HG03045 (cell line): ENCODE data around the gene B4GALNT4.
"Not testable (repeated sequence)": the region's sequence is repeated elsewhere in the genome, so short reads cannot be mapped to it uniquely, and the experiment has no call there.

ENCODE experiments used
- ATAC-seq: cut with Tn5 transposase; IDR thresholded peaks from one replicate; pipeline ENCODE4 v1.9.1; 2021; ENCODE audit warnings: mild to moderate bottlenecking, moderate library complexity; ENCODE audit not compliant: unreplicated experiment

B4GALNT4 gene, protein sequence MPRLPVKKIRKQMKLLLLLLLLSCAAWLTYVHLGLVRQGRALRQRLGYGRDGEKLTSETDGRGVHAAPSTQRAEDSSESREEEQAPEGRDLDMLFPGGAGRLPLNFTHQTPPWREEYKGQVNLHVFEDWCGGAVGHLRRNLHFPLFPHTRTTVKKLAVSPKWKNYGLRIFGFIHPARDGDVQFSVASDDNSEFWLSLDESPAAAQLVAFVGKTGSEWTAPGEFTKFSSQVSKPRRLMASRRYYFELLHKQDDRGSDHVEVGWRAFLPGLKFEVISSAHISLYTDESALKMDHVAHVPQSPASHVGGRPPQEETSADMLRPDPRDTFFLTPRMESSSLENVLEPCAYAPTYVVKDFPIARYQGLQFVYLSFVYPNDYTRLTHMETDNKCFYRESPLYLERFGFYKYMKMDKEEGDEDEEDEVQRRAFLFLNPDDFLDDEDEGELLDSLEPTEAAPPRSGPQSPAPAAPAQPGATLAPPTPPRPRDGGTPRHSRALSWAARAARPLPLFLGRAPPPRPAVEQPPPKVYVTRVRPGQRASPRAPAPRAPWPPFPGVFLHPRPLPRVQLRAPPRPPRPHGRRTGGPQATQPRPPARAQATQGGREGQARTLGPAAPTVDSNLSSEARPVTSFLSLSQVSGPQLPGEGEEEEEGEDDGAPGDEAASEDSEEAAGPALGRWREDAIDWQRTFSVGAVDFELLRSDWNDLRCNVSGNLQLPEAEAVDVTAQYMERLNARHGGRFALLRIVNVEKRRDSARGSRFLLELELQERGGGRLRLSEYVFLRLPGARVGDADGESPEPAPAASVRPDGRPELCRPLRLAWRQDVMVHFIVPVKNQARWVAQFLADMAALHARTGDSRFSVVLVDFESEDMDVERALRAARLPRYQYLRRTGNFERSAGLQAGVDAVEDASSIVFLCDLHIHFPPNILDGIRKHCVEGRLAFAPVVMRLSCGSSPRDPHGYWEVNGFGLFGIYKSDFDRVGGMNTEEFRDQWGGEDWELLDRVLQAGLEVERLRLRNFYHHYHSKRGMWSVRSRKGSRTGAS

GRCh38 chr11:369336-370018, at the start of gene B4GALNT4:
Gene B4GALNT4, plus strand, starts transcription at chr11:369499. Its CDS starts 305 bp downstream, at chr11:369804.
- ATAC-seq: no peak

DNA sequence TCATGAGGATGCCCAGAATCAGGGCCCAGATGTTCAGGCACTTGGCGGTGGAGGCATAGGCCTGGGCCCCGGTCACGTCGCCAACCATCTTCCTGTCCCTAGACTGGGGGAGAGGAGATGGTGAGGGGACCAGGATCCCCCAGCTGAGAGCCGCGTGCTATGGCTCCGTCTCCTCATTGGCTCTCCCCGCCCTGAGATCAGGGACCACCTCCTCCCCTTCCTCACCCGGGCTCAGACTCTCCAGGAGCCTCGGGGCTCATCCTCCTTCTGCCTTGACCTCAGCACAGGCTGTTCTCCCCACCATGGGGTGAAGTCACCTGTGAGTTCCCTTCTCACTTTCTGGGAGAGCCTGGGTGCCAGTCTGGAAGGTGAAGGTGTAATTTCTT, 49.4 kb upstream of the B4GALNT4 start:
- not testable (repeated sequence) for ATAC-seq

GRCh38 chr11:324156-324555, 45.1 kb upstream of the B4GALNT4 start:
- ATAC-seq: no peak

DNA sequence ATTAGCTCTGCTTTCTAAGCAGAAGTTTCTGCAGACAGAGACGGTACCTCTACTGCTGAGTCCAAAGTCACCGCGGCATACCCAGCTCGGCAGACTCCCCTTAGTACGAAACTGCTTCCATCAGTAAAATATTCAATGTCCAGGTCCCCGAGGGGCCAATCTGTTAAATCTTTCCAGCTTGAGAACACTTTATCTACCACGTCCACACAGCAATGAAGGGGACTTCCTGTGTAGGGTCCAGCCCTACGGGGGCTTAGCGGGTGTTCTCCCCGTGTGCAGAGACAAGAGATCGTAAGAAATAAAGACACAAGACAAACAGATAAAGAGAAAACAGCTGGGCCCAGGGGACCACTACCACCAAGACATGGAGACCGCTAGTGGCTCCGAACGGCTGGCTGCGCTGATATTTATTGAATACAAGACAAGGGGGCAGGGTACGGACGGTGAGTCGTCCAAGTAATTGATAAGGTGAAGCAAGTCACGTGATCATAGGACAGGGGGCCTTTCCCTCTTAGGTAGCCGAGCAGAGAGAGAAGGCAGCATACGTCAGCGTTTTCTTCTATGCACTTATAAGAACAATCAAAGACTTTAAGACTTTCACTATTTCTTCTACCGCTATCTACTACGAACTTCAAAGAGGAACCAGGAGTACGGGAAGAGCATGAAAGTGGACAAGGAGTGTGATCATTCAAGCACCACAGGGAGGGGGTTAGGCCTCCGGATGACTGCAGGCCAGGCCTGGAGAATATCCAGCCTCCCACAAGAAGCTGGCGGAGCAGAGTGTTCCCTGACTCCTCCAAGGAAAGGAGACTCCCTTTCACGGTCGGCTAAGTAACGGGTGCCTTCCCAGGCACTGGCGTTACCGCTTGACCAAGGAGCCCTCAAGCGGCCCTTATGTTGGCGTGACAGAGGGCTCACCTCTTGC, 44.4 kb upstream of the B4GALNT4 start:
- ATAC-seq: not testable (repeated sequence)

GRCh38 chr11:325796-326591, 43.3 kb upstream of the B4GALNT4 start:
- ATAC-seq: no peak

DNA sequence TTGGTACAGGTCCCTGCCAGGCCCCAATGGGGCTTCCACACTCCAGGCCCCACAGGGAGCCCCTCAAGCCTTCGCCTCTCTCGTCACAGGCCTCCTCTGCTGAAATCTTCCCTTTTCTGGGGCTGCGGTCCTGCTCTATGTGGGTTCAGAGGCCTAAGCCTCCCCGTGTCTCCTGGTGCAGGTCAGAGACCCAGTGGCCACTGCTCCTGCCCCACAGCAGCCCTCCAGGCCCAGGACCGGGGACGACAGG, 42.8 kb upstream of the B4GALNT4 start:
- ATAC-seq: no peak

- ATAC-seq: peak; percentile 63
These were observed 42.3 kb upstream of the B4GALNT4 start for GRCh38 chr11:326842-327580.

- ATAC-seq: no peak
These were observed 41.7 kb upstream of the B4GALNT4 start for GRCh38 chr11:327581-327923.

DNA sequence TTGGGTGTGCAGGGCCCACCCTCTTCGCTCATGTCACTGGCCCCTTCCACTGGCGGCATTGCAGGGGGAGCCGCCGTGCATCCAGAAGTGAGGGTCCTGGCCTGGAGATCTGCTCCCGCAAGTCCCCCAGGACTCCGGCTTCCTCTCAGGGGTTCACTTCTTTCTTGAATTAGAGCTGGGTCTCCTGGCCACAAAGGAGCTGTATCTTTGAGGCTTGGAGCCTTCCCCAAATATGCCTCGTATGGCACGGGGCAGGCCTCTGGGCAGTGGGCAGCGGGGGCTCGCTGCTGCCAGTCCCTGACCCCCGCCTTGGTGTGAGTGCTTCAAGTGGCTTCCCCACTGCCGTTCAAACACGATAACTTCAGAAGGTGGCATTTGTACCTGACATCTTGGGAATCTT, 41.3 kb upstream of the B4GALNT4 start:
- no peak for ATAC-seq

GRCh38 chr11:328516-329100, 40.7 kb upstream of the B4GALNT4 start:
- ATAC-seq: not testable (repeated sequence)

DNA sequence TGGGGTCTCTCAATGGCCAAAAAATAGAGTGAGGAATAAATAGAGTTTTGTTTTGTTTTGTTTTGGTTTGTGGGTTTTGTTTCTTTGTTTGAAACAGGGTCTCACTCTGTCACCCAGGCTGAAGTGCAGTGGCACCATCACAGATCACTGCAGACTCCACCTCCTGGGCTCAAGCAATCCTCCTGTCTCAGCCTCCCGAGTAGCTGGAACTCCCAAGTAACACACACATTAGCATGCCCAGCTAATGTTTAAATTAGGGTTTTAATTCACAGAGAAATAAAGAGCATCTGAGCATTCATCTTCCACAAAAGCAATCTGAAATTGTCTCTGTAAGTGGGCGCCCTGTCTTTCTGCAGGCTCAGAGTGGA, 39.4 kb upstream of the B4GALNT4 start:
- ATAC-seq: no peak

- no peak for ATAC-seq
These were observed 39.0 kb upstream of the B4GALNT4 start for GRCh38 chr11:330307-330693.

GRCh38 chr11:330694-331357, 38.5 kb upstream of the B4GALNT4 start:
- no peak for ATAC-seq

- ATAC-seq: no peak
These were observed 37.8 kb upstream of the B4GALNT4 start for GRCh38 chr11:331358-332060.

- ATAC-seq: no peak
These were observed 36.4 kb upstream of the B4GALNT4 start for GRCh38 chr11:332651-333480.

DNA sequence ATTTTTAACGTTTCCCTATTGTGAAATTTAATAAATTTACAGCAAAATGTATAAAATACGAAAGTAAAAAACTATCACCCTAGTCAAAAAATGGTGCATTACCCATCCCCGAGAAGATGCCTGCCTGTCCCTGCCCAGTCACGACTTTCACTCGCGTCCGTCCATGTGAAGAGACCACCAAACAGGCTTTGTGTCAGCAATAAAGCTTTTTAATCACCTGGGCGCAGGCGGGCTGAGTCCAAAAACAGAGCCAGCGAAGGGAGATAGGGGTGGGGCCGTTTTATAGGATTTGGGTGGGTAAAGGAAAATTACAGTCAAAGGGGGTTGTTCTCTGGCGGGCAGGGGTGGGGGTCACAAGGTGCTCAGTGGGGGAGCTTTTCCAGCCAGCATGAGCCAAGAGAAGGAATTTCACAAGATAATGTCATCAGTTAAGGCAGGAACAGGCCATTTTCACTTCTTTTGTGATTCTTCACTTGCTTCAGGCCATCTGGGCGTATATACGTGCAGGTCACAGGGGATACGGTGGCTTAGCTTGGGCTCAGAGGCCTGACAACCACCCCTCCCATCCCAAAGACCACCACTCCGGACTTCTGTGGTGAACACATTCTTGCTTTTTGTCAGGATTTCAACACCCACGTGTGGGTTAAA, 35.6 kb upstream of the B4GALNT4 start:
- not testable (repeated sequence) for ATAC-seq
